HCT116 (cell line): ENCODE results near the gene FGF7. TPM values are rescaled to one million over a fixed set of nuclear protein-coding genes. Genes with fewer than 3 reads are reported as not detected.

ENCODE experiments used
- ATAC-seq: fragments of 200-7000 bp; cut with Tn5 transposase; 2 replicates; pipeline ENCODE4 v1.9.1; 2020; ENCODE audit warnings: mild to moderate bottlenecking, moderate library complexity
- BruUV-seq: library from RNA; stranded (reverse); fragments of 400-500 nt; replicated peaks from 2 replicates; lab custom pipeline; 2021; lab: Mats Ljungman, UMichigan
- CTCF ChIA-PET: fragments of 300-600 bp; sonication (Branson Sonifier 250); formaldehyde crosslinking; loops from one replicate; lab custom pipeline; 2021; ENCODE audit warnings: antibody characterized with exemption; lab: Charles Lee
- POLR2A ChIA-PET: fragments of 300-600, 350-600 bp; sonication (Branson Sonifier 250); formaldehyde crosslinking; loops from one replicate; lab custom pipeline; 2021; ENCODE audit warnings: antibody characterized with exemption; lab: Charles Lee
- RAD21 ChIA-PET, 2 experiments: fragments of 300-600 bp; sonication (Branson Sonifier 250); formaldehyde crosslinking; loops; one replicate each; lab custom pipeline; 2023; ENCODE audit warnings: low total read pairs in 2 of 2; ENCODE audit not compliant: uncharacterized antibody in 2 of 2, unreplicated experiment in 2 of 2, low non-redundant PET in 1 of 2; lab: Charles Lee
- DNase-seq: peaks from one replicate; pipeline ENCODE4 v3.0.0-alpha.2; 2010; ENCODE audit warnings: low read depth, low spot score
- H2AFZ ChIP-seq: fragments of 200-600 bp; shearing (Covaris generic), sonication (generic); 2 replicates; pipeline ENCODE4 v1.6.1; 2017; ENCODE audit warnings: low read depth, mixed run types, mixed read lengths, antibody characterized with exemption, low read length; ENCODE audit not compliant: poor library complexity, severe bottlenecking
- H3K27ac ChIP-seq: 2 replicates; pipeline ENCODE4 v1.5.1; 2012; ENCODE audit warnings: low read depth, low read length
- H3K27me3 ChIP-seq: fragments of 200-600 bp; sonication (generic); 2 replicates; pipeline ENCODE4 v1.6.1; 2016; ENCODE audit warnings: mixed run types, low read length, mixed read lengths; ENCODE audit not compliant: insufficient read depth
- H3K36me3 ChIP-seq, 2 experiments: fragments of 200-500 bp in 1 of 2; fragments of 200-600 bp in 1 of 2; sonication (Bioruptor generic) in 1 of 2; sonication (generic) in 1 of 2; 2 replicates each; pipeline versions ENCODE4 v1.5.1 to v1.6.1; 2014 to 2016; ENCODE audit warnings: low read length in 2 of 2, inconsistent platforms in 1 of 2, mixed read lengths in 1 of 2, mixed run types in 1 of 2; ENCODE audit not compliant: insufficient read depth in 2 of 2, control insufficient read depth in 1 of 2
- H3K4me1 ChIP-seq, 2 experiments: fragments of 200-600 bp in 1 of 2; sonication (generic) in 1 of 2; 2 replicates each; pipeline versions ENCODE4 v1.5.1 to v1.6.1; 2012 to 2017; ENCODE audit warnings: low read length in 2 of 2, inconsistent platforms in 1 of 2, mild to moderate bottlenecking in 1 of 2, mixed read lengths in 1 of 2, mixed run types in 1 of 2, moderate library complexity in 1 of 2; ENCODE audit not compliant: insufficient read depth in 2 of 2, control insufficient read depth in 1 of 2
- H3K4me2 ChIP-seq: fragments of 200-600 bp; sonication (generic); 2 replicates; pipeline ENCODE4 v1.6.1; 2017; ENCODE audit warnings: mixed run types, low read length, mixed read lengths
- H3K4me3 ChIP-seq, 2 experiments: fragments of 200-600 bp in 1 of 2; sonication (generic) in 1 of 2; replicated peaks in 1 of 2; 2 replicates each; pipeline ENCODE4 v1.5.1; 2011 to 2016; ENCODE audit warnings: low read length in 2 of 2, control low read depth in 1 of 2, low read depth in 1 of 2, mild to moderate bottlenecking in 1 of 2, mixed read lengths in 1 of 2, mixed run types in 1 of 2
- H3K79me2 ChIP-seq: fragments of 200-600 bp; sonication (generic); 2 replicates; pipeline ENCODE4 v1.6.1; 2017; ENCODE audit warnings: mild to moderate bottlenecking, mixed run types, low read length, moderate library complexity, mixed read lengths; ENCODE audit not compliant: insufficient read depth
- H3K9ac ChIP-seq: fragments of 200-600 bp; sonication (generic); 2 replicates; pipeline ENCODE4 v1.6.1; 2016; ENCODE audit warnings: low read length, mixed read lengths
- H3K9me2 ChIP-seq: fragments of 200-600 bp; sonication (generic), shearing (Covaris generic); 2 replicates; pipeline ENCODE4 v1.6.1; 2017; ENCODE audit warnings: mixed run types, mild to moderate bottlenecking, moderate library complexity; ENCODE audit not compliant: insufficient read depth
- H3K9me3 ChIP-seq, 2 experiments: fragments of 200-500 bp in 1 of 2; fragments of 200-600 bp in 1 of 2; sonication (Bioruptor generic) in 1 of 2; sonication (generic) in 1 of 2; 2 replicates each; pipeline ENCODE4 v1.6.1; 2014 to 2017; ENCODE audit warnings: low read length in 2 of 2, mixed read lengths in 2 of 2, inconsistent platforms in 1 of 2, low read depth in 1 of 2, mild to moderate bottlenecking in 1 of 2, mixed run types in 1 of 2, moderate library complexity in 1 of 2; ENCODE audit not compliant: control insufficient read depth in 1 of 2, insufficient read depth in 1 of 2
- H4K20me1 ChIP-seq: fragments of 200-600 bp; sonication (generic), shearing (Covaris generic); 2 replicates; pipeline ENCODE4 v1.6.1; 2017; ENCODE audit warnings: mixed run types, mild to moderate bottlenecking, moderate library complexity; ENCODE audit not compliant: insufficient read depth
- ATF3 ChIP-seq: IDR thresholded peaks from 2 replicates; pipeline ENCODE4 v1.6.1; 2012
- CBX3 ChIP-seq: IDR thresholded peaks from 2 replicates; pipeline ENCODE4 v1.6.1; 2012; ENCODE audit warnings: low read depth
- CEBPB ChIP-seq: IDR thresholded peaks from 2 replicates; pipeline ENCODE4 v1.6.1; 2012; ENCODE audit warnings: low read depth
- EZH2 ChIP-seq: fragments of 200-600 bp; sonication (generic); IDR thresholded peaks from 2 replicates; pipeline ENCODE4 v1.6.1; 2017; ENCODE audit warnings: antibody characterized with exemption, mixed run types
- EZH2phosphoT487 ChIP-seq: fragments of 200-600 bp; IDR thresholded peaks from 2 replicates; pipeline ENCODE4 v1.6.1; 2018; ENCODE audit warnings: antibody characterized with exemption, borderline replicate concordance
- FOSL1 ChIP-seq: IDR thresholded peaks from 2 replicates; pipeline ENCODE4 v1.6.1; 2012; ENCODE audit warnings: low read depth
- JUND ChIP-seq: IDR thresholded peaks from 2 replicates; pipeline ENCODE4 v1.6.1; 2012
- REST ChIP-seq: IDR thresholded peaks from 2 replicates; pipeline ENCODE4 v1.6.1; 2012; ENCODE audit warnings: low read depth
- ZFX ChIP-seq: fragments of 450-650 bp; IDR thresholded peaks from 2 replicates; pipeline ENCODE4 v1.6.1; 2017
- intact Hi-C: fragments of 100-400 bp; cut with micrococcal nuclease; formaldehyde crosslinking; loops from 2 replicates; pipeline ENCODE4 v1.10.0; 2022
- total RNA-seq: library from RNA; stranded (reverse); gene quantifications from one replicate; pipeline ENCODE4 v1.2.1, GENCODE V29; 2021; ENCODE audit not compliant: unreplicated experiment
- TF ChIP-seq, protein P1 (sequence below): IDR thresholded peaks from 2 replicates; pipeline ENCODE4 v1.6.1; 2011; ENCODE audit warnings: mild to moderate bottlenecking, low read length, moderate library complexity; ENCODE audit not compliant: insufficient replicate concordance; ENCODE audit errors: extremely low read depth

FGF7 gene
- total RNA-seq, 1 experiment from 2014 or later: 0.49 TPM

DNA sequence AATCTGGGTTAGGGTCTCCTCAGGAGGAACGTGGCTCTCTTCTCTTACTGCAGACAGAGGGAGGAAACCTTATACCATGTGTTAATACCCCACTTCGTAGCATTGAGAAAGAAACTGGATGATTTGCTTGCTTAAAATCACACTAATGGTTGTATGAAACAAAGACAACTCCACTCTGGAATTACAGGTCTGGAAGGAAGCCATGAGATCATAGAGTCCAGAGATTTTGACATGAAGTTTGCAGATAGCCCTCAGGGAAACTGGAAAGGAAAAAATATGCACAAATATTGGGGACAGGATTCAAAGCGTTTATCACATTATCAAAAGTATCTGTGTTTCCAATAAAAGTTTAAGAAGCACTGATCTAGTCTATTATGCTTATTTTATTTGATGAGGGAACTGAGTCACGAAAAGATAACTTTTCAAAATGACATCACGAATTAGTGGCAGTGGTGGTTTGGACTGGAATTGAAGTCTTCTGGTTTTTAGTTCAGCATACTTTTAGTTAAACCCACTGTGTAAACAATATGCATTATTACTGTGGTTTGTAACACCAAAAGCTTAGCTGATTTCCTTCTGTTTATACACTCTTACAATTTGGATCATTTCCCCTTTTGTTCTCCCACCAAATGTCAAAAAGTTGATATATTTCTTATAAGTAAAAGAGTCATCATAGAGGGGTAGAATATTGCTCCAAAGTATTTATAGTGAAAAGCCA is 16.8 kb downstream of the FGF7 start (continued):
- TF ChIP-seq, protein P1, sequence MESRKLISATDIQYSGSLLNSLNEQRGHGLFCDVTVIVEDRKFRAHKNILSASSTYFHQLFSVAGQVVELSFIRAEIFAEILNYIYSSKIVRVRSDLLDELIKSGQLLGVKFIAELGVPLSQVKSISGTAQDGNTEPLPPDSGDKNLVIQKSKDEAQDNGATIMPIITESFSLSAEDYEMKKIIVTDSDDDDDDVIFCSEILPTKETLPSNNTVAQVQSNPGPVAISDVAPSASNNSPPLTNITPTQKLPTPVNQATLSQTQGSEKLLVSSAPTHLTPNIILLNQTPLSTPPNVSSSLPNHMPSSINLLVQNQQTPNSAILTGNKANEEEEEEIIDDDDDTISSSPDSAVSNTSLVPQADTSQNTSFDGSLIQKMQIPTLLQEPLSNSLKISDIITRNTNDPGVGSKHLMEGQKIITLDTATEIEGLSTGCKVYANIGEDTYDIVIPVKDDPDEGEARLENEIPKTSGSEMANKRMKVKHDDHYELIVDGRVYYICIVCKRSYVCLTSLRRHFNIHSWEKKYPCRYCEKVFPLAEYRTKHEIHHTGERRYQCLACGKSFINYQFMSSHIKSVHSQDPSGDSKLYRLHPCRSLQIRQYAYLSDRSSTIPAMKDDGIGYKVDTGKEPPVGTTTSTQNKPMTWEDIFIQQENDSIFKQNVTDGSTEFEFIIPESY: no peak
- TF ChIP-seq EZH2phosphoT487: no peak

DNA sequence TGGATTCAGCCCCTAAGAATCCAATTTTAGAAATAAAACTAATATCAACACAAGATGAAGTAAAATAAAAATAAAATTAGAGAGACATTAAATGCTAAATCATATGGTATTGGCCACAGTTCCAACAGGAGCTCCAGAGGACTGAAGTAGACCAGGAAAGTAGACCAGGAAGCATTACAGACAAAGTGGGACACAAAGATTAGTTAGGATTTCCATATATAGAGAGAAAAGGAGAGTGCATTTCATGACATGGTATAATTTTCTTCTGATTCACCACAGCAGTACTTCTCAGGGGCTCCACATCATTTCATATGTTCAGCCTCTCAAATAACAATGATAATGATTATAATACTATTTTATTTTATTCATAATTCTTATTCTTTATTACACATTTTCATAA is 18.3 kb downstream of the FGF7 start:
- RAD21 ChIA-PET: no interaction called here
- H3K9ac ChIP-seq: no peak overlapping the region

More for the DNA sequence above, 18.3 kb downstream of the FGF7 start:
- Histone ChIP-seq H3K4me2 (no peak overlapping the region), H3K9me3 (no peaks in the 10 kb centered on the region), H3K4me3 (no peak overlapping the region), H4K20me1 (no peaks in the 10 kb centered on the region), H3K79me2 (no peaks in the 10 kb centered on the region), H2AFZ (no peak overlapping the region), H3K9me2 (no peaks in the 10 kb centered on the region), H3K27ac (no peak overlapping the region), H3K27me3 (no peaks in the 10 kb centered on the region), H3K36me3 (no peaks in the 10 kb centered on the region), H3K4me1 (no peaks in the 10 kb centered on the region)
- ChIA-PET POLR2A (no interaction called here), CTCF (no interaction called here)
- intact Hi-C loops: no loop called here
- ATAC-seq (no peak), DNase-seq (no peak)
- TF ChIP-seq REST (no peak), EZH2 (no peak), ATF3 (no peak), CBX3 (no peak), CEBPB (no peak), FOSL1 (no peak), JUND (no peak), ZFX (no peak)
- BruUV-seq: no TSS peak
